K562 (cell line): ENCODE results near the gene PRF1.
A peak's percentile ranks its signal among the peaks of the same experiment; 100 is the strongest.

ENCODE experiments used
- ATF6 ChIP-seq: sonication (generic); formaldehyde crosslinking; IDR thresholded peaks from 2 replicates; pipeline ENCODE4 v1.4.0; 2020; ENCODE audit warnings: mild to moderate bottlenecking, missing genetic modification reagents
- CTCF ChIP-seq, 3 experiments: IDR thresholded peaks in 2 of 3; conservative IDR thresholded peaks in 1 of 3; 2 replicates each; pipeline ENCODE4 v1.5.1; 2011 to 2012; ENCODE audit warnings: low read length in 3 of 3, mild to moderate bottlenecking in 3 of 3, control low read depth in 2 of 3, improper control_type of control experiment in 1 of 3, inconsistent platforms in 1 of 3, low read depth in 1 of 3, mixed read lengths in 1 of 3, moderate library complexity in 1 of 3; ENCODE audit not compliant: insufficient read depth in 2 of 3
- GABPA ChIP-seq: fragments of 200-800 bp; sonication (Bioruptor generic); conservative IDR thresholded peaks from 2 replicates; pipeline ENCODE4 v1.6.1; 2016; ENCODE audit warnings: low read depth, missing genetic modification characterization, missing compliant biosample characterization
- MTA1 ChIP-seq: fragments of 450-650 bp; IDR thresholded peaks from 2 replicates; pipeline ENCODE4 v1.6.1; 2017; ENCODE audit warnings: borderline replicate concordance
- POLR2A ChIP-seq: fragments of 450-650 bp; conservative IDR thresholded peaks from 2 replicates; pipeline ENCODE4 v1.6.1; 2016
- SMARCC2 ChIP-seq: fragments of 450-650 bp; IDR thresholded peaks from 2 replicates; pipeline ENCODE4 v1.6.1; 2017; ENCODE audit warnings: antibody characterized with exemption, moderate library complexity, mild to moderate bottlenecking, low read depth

GRCh38 chr10:70590655-70591416 is 11.7 kb downstream of the PRF1 start:
- TF ChIP-seq CTCF (IDR thresholded peaks at IDR 0.05 in 2 of 3, conservative IDR thresholded peaks at IDR 0.05 in 1 of 3; ENCODE audit: insufficient read depth in 2 of 3, low read depth in 1 of 3, low read length in 3 of 3) (no peak), SMARCC2 (no peak), POLR2A (no peak), MTA1 (no peak), ATF6 (CRISPR knock-in tag) (no peak), GABPA (tag) (peak; percentile 50; the same call in 1 of the 2 replicates)
